Measurements from ENCODE around the gene SLIT3. TPM values are rescaled to one million over a fixed set of nuclear protein-coding genes. Genes with fewer than 3 reads are reported as not detected.
A peak's percentile ranks its signal among the peaks of the same experiment; 100 is the strongest.

Gene SLIT3
- total RNA-seq, 1 donor from 2014 or later: 52.8 TPM

GRCh38 chr5:168961681-168962080 lies 339.3 kb downstream of the SLIT3 start:
- peaks cover 0 to under 1% of the 10 kb centered on the region in 2 donors for H3K36me3 ChIP-seq
- no peaks in the 10 kb centered on the region for H3K9me3 ChIP-seq
- H3K27ac ChIP-seq: no peak overlapping the region
- intact Hi-C loops (cut with DNase I): no loop called here
- peaks cover 10% of the 10 kb centered on the region for H3K4me1 ChIP-seq
- no peaks in the 10 kb centered on the region for H3K27me3 ChIP-seq
- TF ChIP-seq POLR2A (IDR thresholded peaks at IDR 0.05): no peak
- no peak for TF ChIP-seq POLR2AphosphoS5 (IDR thresholded peaks at IDR 0.05; ENCODE audit: insufficient read depth in 1 of 2, low read depth in 1 of 2)
- no peak for TF ChIP-seq CTCF (IDR thresholded peaks at IDR 0.05)
- no peak overlapping the region for H3K4me3 ChIP-seq
- no peak for DNase-seq (ENCODE audit: extremely low spot score in 2 of 2)

- H3K27me3 ChIP-seq: no peaks in the 10 kb centered on the region
- TF ChIP-seq POLR2A (IDR thresholded peaks at IDR 0.05) (no peak), POLR2AphosphoS5 (IDR thresholded peaks at IDR 0.05; ENCODE audit: insufficient read depth in 1 of 2, low read depth in 1 of 2) (no peak), CTCF (IDR thresholded peaks at IDR 0.05) (no peak)
- no peaks in the 10 kb centered on the region for H3K9me3 ChIP-seq
- no peaks in the 10 kb centered on the region for H3K36me3 ChIP-seq
- no peak overlapping the region for H3K4me3 ChIP-seq
- intact Hi-C loops (cut with DNase I): no loop called here
- no peak overlapping the region for H3K27ac ChIP-seq
- DNase-seq (ENCODE audit: extremely low spot score in 2 of 2): no peak
- peaks cover 10% of the 10 kb centered on the region for H3K4me1 ChIP-seq
Measured at GRCh38 chr5:168960497-168960896, 340.4 kb downstream of the SLIT3 start.

GRCh38 chr5:168953351-168953750 lies 347.6 kb downstream of the SLIT3 start:
- Histone ChIP-seq H3K4me1 (no peaks in the 10 kb centered on the region), H3K27me3 (no peaks in the 10 kb centered on the region), H3K27ac (no peak overlapping the region), H3K36me3 (no peaks in the 10 kb centered on the region), H3K4me3 (no peak overlapping the region), H3K9me3 (no peaks in the 10 kb centered on the region)
- intact Hi-C loops (cut with DNase I): no loop called here
- TF ChIP-seq POLR2A (IDR thresholded peaks at IDR 0.05) (no peak), CTCF (IDR thresholded peaks at IDR 0.05) (no peak), POLR2AphosphoS5 (IDR thresholded peaks at IDR 0.05; ENCODE audit: insufficient read depth in 1 of 2, low read depth in 1 of 2) (no peak)
- DNase-seq (ENCODE audit: extremely low spot score in 2 of 2): no peak

- peak overlapping the region; percentile 29 for H3K27ac ChIP-seq
- intact Hi-C loops (cut with DNase I): no loop called here
- no peaks in the 10 kb centered on the region for H3K36me3 ChIP-seq
- no peaks in the 10 kb centered on the region for H3K9me3 ChIP-seq
- H3K4me3 ChIP-seq: no peak overlapping the region
- no peak for TF ChIP-seq POLR2A (IDR thresholded peaks at IDR 0.05)
- no peak for TF ChIP-seq CTCF (IDR thresholded peaks at IDR 0.05)
- TF ChIP-seq POLR2AphosphoS5 (IDR thresholded peaks at IDR 0.05; ENCODE audit: insufficient read depth in 1 of 2, low read depth in 1 of 2): no peak
- H3K27me3 ChIP-seq: no peaks in the 10 kb centered on the region
- no peaks in the 10 kb centered on the region for H3K4me1 ChIP-seq
- no peak for DNase-seq (ENCODE audit: extremely low spot score in 2 of 2)
Measured at GRCh38 chr5:168952196-168952595, 348.7 kb downstream of the SLIT3 start.

GRCh38 chr5:168951769-168952168 lies 349.2 kb downstream of the SLIT3 start:
- no peak overlapping the region for H3K4me3 ChIP-seq
- TF ChIP-seq POLR2A (IDR thresholded peaks at IDR 0.05) (no peak), POLR2AphosphoS5 (IDR thresholded peaks at IDR 0.05; ENCODE audit: insufficient read depth in 1 of 2, low read depth in 1 of 2) (no peak), CTCF (IDR thresholded peaks at IDR 0.05) (no peak)
- no peaks in the 10 kb centered on the region for H3K27me3 ChIP-seq
- H3K36me3 ChIP-seq: no peaks in the 10 kb centered on the region
- peak overlapping the region; percentile 59 for H3K27ac ChIP-seq
- H3K9me3 ChIP-seq: no peaks in the 10 kb centered on the region
- intact Hi-C loops (cut with DNase I): no loop called here
- peak in 1 of 2 donors; percentile 90 for DNase-seq (ENCODE audit: extremely low spot score in 2 of 2)
- H3K4me1 ChIP-seq: no peaks in the 10 kb centered on the region
